CD4-positive, alpha-beta T cell treated with Interferon gamma for 1 hour (primary cell): Measurements from ENCODE around the gene NRXN3.
"Not testable (repeated sequence)": the region's sequence is repeated elsewhere in the genome, so short reads cannot be mapped to it uniquely, and the experiment has no call there.

Experiments
- DNase-seq: peaks from one replicate; pipeline ENCODE4 v3.0.0-alpha.2; 2020

The NRXN3 gene

GRCh38 chr14:78417532-78417931 is 247.4 kb downstream of the NRXN3 start:
- DNase-seq = no peak

DNA sequence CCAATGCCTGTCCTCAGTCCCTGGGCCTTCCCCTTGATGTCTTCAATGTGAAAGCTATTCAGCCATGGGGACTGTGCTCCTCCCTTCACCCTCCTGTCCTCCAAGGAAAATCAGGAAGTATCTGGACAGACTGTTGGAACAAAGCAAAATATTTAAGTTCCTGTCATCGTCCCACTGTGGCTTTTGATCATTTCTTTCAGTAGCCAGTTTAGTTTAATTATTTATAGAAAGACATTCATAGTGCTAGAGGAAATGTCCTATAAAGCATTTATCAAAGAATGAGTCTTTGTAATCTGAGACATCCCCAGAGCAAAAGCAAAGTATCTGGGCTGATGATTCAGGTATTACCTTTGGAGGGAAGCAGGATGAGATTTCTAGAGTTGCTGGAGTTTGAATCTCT is 254.1 kb downstream of the NRXN3 start:
- no peak for DNase-seq

DNA sequence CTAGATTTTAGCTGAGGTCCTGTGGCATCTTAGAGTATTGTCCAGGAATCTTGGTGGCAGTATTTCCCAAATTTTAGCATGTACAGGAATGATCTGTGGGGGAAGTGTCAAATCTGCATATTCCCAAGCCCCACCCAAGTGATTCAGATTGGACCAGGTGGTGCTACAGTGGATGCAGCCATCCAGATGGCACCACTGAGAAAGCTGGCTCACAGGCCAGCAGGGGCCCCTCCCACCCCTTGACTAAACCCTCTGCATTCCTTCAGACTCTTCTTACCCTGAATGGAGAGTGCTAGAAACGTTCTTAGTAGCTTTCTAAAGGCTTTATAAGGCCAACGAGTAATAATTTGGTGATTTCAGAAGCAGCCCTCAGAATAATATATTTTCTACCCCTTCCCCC is 255.2 kb downstream of the NRXN3 start:
- no peak for DNase-seq

DNA sequence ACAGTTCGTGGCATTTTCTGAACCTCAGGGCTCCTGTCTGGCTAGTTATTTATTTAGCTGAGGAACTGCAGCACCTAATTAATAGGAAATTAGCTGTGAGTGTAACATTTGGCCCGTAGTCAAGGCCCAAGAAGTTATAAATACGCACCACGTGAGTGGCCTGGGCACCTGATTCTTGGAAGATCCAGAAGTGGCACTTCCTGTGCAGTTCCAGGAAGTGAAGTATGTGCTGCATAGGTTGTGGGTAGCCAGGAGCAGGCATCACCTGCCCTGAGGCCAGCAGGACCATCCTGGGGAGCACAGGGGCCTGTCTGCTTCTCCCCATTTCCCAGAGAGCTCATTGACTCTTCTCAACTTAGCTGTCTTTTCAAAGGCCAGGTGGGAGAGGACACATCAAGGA is 255.6 kb downstream of the NRXN3 start:
- no peak for DNase-seq

DNA sequence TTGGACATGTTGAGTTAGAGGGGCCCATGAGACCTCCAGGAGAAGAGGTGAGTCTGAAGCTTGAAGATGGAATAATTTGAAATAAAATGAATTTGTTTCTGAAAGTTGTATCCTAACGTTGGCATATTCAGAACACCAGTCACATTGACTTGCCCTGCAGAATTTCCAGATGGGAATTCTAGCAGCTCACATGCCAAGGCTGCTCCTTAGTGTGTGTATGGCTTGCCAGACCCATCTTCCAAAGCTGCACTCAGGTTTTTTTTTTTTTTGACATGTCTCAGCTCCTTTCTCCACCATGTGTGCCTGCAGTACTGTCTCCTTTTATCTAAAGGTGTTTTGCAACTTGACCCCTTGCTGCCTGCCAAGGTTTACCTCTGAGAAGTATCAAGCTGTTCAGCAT is 261.9 kb downstream of the NRXN3 start:
- no peak for DNase-seq

- not testable (repeated sequence) for DNase-seq
These were observed 267.3 kb downstream of the NRXN3 start for GRCh38 chr14:78437448-78437847.

GRCh38 chr14:78440356-78440894 is 270.3 kb downstream of the NRXN3 start:
- DNase-seq = no peak

DNA sequence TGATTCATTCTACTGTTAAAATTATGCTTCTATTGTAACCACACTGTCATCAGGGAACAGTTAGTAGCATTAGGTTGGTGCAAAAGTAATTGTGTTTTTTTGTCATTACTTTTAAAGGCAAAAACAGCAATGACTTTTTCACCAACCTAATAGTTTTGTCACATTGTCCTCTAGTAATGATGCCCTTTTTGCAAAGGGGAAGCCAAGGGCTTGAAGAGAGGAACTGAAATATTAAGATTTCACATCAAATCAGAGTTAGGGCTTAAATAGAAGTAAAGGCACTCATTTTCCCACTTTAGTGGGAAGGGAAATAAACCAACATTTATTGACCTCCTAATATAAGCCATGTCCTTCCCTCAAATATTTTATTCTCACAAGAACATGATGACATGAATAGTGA is 273.7 kb downstream of the NRXN3 start:
- DNase-seq = no peak

- no peak for DNase-seq
These were observed 275.1 kb downstream of the NRXN3 start for GRCh38 chr14:78445275-78445674.

GRCh38 chr14:78446807-78447206 is 276.6 kb downstream of the NRXN3 start:
- no peak for DNase-seq

DNA sequence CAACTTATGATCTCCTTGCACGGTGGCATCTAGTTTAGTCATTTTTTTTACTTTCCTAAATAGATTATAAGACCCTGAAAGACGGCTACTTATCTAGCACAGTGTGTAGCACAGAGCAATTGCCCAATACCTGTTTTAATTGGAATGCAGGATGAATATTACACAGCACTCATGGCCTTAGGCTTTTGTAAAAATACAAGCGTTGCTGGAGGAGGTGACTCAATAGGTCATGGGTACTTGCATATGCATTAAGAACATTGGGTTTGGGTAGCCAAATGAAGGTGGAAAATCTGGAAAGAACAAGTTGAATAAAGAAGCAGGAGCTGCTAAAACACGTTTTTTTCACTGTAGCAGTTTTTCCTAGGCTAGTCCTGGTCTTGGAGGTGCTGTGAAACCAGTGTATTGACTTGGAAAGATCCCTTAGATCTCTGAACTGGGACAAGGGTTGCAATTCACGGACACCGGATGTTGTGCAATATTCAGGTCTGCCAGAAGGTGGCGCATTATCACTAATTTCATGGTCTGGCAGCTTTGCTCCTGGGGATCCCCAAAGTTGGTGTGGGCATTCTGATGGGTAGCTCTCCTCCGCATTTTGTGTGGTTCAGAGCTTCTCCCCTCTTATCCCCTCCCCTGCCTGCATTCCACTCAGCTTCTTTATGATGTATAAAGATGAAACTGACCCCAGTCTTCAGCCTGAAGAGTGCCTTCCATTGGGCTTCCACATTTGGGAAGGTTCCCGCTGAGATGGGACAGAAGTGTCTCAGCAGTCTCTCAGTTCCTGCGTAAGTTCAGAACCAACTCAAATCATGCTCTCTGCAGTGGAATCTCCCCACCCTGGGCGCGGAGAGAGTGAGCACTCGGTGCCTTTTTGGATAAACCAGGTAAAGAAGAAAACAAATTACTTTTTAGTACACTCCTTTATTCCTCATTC is 278.3 kb downstream of the NRXN3 start:
- no peak for DNase-seq

- DNase-seq = no peak
These were observed 280.6 kb downstream of the NRXN3 start for GRCh38 chr14:78450669-78451318.

GRCh38 chr14:78451319-78451695 is 281.1 kb downstream of the NRXN3 start:
- DNase-seq = no peak

GRCh38 chr14:78455896-78456435 is 285.8 kb downstream of the NRXN3 start:
- DNase-seq = no peak

DNA sequence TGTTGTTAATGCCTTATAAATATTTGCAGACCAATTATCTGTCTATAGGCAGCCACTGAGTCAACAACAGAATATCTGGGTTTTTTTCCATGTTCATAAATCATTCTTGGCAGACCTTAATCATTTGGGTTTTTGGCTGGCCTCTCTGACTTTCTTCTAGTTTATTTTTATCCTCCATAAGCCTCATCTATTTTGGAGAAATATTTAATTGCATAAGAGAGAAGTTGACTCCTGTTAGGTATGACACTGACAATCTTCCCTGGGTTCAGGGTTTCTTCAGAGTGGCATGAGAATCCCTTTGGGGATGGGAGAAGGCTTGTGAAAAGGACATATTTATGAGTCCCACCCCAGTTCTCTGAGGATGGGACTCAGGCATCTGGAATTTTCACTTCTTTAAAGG is 299.8 kb downstream of the NRXN3 start:
- DNase-seq = no peak

GRCh38 chr14:78479127-78479780 is 309.1 kb downstream of the NRXN3 start:
- DNase-seq = no peak

DNA sequence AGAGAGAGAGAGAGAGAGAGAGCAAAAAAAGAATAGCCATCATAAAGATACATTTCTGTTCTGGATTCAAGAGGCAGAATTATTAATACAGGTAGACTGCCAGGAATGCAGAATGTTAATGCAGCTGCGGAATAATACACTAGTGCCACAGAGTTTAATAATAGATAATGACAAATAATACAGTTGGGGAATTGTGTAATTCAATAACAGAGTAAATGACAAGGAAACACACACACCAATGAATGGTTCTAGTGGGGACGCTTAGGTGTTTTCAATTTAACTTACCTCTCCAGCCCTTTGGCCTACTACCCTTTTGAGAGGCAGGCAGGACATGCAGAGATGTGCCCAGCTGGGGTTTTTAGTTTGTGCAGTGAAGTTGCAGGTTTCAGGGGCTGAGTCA is 313.9 kb downstream of the NRXN3 start:
- DNase-seq = no peak

DNA sequence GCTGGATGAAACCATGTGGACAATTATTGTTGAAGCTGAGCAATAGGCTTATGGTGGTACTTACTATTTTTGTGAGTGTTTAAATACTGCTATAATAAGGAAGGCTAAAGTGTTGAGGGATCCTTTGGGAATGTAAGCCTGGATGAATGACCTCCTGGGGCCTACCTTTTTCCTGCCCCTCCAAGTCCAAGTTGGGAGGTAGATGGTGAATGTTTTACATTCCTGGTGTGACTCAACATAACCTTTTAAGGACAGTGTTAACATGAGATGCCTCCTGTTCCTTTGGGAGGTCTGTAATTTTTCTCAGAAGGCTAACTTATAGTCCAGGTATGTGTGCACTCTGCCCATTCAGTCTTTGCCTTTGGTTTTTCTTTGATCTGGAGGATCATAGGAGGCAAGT is 315.9 kb downstream of the NRXN3 start:
- no peak for DNase-seq

DNA sequence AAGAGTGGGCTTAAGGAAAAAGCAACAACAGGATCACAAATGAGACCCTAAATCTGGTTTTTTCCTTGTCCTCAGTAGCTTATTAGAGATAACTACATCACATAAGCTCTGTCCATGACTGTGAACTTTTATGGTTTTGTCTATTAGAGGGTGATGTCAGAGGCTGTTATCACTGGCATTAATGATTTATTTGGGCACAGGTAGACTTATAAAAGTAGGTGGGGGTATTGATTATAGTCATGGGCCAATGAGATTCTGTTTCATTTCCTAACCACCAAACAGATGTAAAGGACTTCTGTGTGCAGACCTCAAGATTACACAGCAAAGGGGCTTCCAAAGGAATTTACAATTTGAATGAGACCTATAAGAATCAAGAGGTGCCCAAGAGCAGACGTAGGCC is 316.4 kb downstream of the NRXN3 start:
- DNase-seq = no peak

- DNase-seq = not testable (repeated sequence)
These were observed 317.4 kb downstream of the NRXN3 start for GRCh38 chr14:78487573-78487972.

GRCh38 chr14:78488938-78489337 is 318.8 kb downstream of the NRXN3 start:
- DNase-seq = no peak

- no peak for DNase-seq
These were observed 320.9 kb downstream of the NRXN3 start for GRCh38 chr14:78491048-78491447.

GRCh38 chr14:78498062-78498595 is 328.0 kb downstream of the NRXN3 start:
- DNase-seq = no peak
